Loucy (cell line): Measurements from ENCODE around the gene FOXP1.

Experiments
- CTCF ChIP-seq: fragments of 200-600 bp; sonication (generic); conservative IDR thresholded peaks from 2 replicates; pipeline ENCODE4 v1.5.1; 2014; ENCODE audit warnings: mild to moderate bottlenecking, antibody characterized with exemption, low read length
- EZH2phosphoT487 ChIP-seq: fragments of 200-600 bp; IDR thresholded peaks from 2 replicates; pipeline ENCODE4 v1.6.1; 2018; ENCODE audit warnings: antibody characterized with exemption, mild to moderate bottlenecking, moderate library complexity, borderline replicate concordance

- no peak for TF ChIP-seq CTCF
- no peak for TF ChIP-seq EZH2phosphoT487
These were observed 558.5 kb downstream of the FOXP1 start for GRCh38 chr3:71025010-71025409.
